H9 (cell line): ENCODE measurements around the gene WEE1. TPM values are rescaled to one million over a fixed set of nuclear protein-coding genes. Genes with fewer than 3 reads are reported as not detected.

Source experiments
- DNase-seq: peaks from one replicate; pipeline ENCODE4 v3.0.0-alpha.2; 2017
- H2AFZ ChIP-seq: one replicate; pipeline ENCODE4 v1.6.1; 2013; ENCODE audit warnings: mild to moderate bottlenecking, low read length, control low read depth, moderate library complexity
- H2AK5ac ChIP-seq: 2 replicates; pipeline ENCODE4 v1.6.1; 2013; ENCODE audit warnings: low read length, control low read depth, mixed read lengths; ENCODE audit not compliant: insufficient read length
- H2BK120ac ChIP-seq: one replicate; pipeline ENCODE4 v1.6.1; 2013; ENCODE audit warnings: low read depth, mild to moderate bottlenecking, low read length, control low read depth, inconsistent platforms; ENCODE audit not compliant: poor library complexity, severe bottlenecking
- H2BK12ac ChIP-seq: 2 replicates; pipeline ENCODE4 v1.6.1; 2013; ENCODE audit warnings: low read length, control low read depth, mixed read lengths, low read depth; ENCODE audit not compliant: insufficient read length
- H2BK15ac ChIP-seq: 2 replicates; pipeline ENCODE4 v1.6.1; 2013; ENCODE audit warnings: low read depth, low read length, control low read depth
- H2BK20ac ChIP-seq: one replicate; pipeline ENCODE4 v1.6.1; 2013; ENCODE audit warnings: low read depth, mild to moderate bottlenecking, low read length, control low read depth, inconsistent platforms; ENCODE audit not compliant: poor library complexity, severe bottlenecking
- H2BK5ac ChIP-seq: 2 replicates; pipeline ENCODE4 v1.6.1; 2013; ENCODE audit warnings: low read length, control low read depth, mixed read lengths; ENCODE audit not compliant: insufficient read length
- H3K14ac ChIP-seq: 2 replicates; pipeline ENCODE4 v1.6.1; 2013; ENCODE audit warnings: low read length, control low read depth; ENCODE audit not compliant: insufficient read depth
- H3K18ac ChIP-seq: 2 replicates; pipeline ENCODE4 v1.6.1; 2013; ENCODE audit warnings: low read depth, mild to moderate bottlenecking, mixed read lengths, low read length, control low read depth; ENCODE audit not compliant: insufficient read length
- H3K23ac ChIP-seq: 2 replicates; pipeline ENCODE4 v1.6.1; 2013; ENCODE audit warnings: low read length, control low read depth, mixed read lengths, low read depth; ENCODE audit not compliant: insufficient read length
- H3K23me2 ChIP-seq: 2 replicates; pipeline ENCODE4 v1.6.1; 2013; ENCODE audit warnings: low read depth, mild to moderate bottlenecking, mixed read lengths, low read length, control low read depth; ENCODE audit not compliant: insufficient read length, poor library complexity, severe bottlenecking
- H3K27ac ChIP-seq: 2 replicates; pipeline ENCODE4 v1.5.1; 2013; ENCODE audit warnings: low read length, control low read depth, mixed read lengths, low read depth; ENCODE audit not compliant: insufficient read length
- H3K27me3 ChIP-seq: 2 replicates; pipeline ENCODE4 v1.6.1; 2013; ENCODE audit warnings: low read length, control low read depth, inconsistent platforms; ENCODE audit not compliant: insufficient read depth
- H3K4ac ChIP-seq: 2 replicates; pipeline ENCODE4 v1.6.1; 2013; ENCODE audit warnings: low read depth, mild to moderate bottlenecking, control low read depth, inconsistent platforms, low read length, moderate library complexity
- H3K4me1 ChIP-seq: 2 replicates; pipeline ENCODE4 v1.6.1; 2013; ENCODE audit warnings: low read length, control low read depth, inconsistent platforms; ENCODE audit not compliant: insufficient read depth
- H3K4me2 ChIP-seq: 2 replicates; pipeline ENCODE4 v1.6.1; 2013; ENCODE audit warnings: low read length, control low read depth, mixed read lengths; ENCODE audit not compliant: insufficient read length, insufficient read depth
- H3K56ac ChIP-seq: 2 replicates; pipeline ENCODE4 v1.6.1; 2013; ENCODE audit warnings: low read depth, mild to moderate bottlenecking, mixed read lengths, low read length, control low read depth; ENCODE audit not compliant: insufficient read length
- H3K79me1 ChIP-seq: 2 replicates; pipeline ENCODE4 v1.6.1; 2013; ENCODE audit warnings: low read depth, mild to moderate bottlenecking, moderate library complexity, low read length, control low read depth, inconsistent platforms; ENCODE audit not compliant: insufficient read depth, poor library complexity, severe bottlenecking
- H3K79me2 ChIP-seq: 2 replicates; pipeline ENCODE4 v1.6.1; 2013; ENCODE audit warnings: low read length, control low read depth, inconsistent platforms; ENCODE audit not compliant: insufficient read depth
- H3K9ac ChIP-seq: 2 replicates; pipeline ENCODE4 v1.6.1; 2013; ENCODE audit warnings: low read length, control low read depth, mixed read lengths; ENCODE audit not compliant: insufficient read length; ENCODE audit errors: extremely low read depth
- H3K9me3 ChIP-seq: one replicate; pipeline ENCODE4 v1.6.1; 2013; ENCODE audit warnings: low read depth, low read length, inconsistent platforms; ENCODE audit not compliant: control insufficient read depth
- H3T11ph ChIP-seq: one replicate; pipeline ENCODE4 v1.6.1; 2013; ENCODE audit warnings: mild to moderate bottlenecking, low read length, control low read depth, inconsistent platforms
- H4K20me1 ChIP-seq: one replicate; pipeline ENCODE4 v1.6.1; 2013; ENCODE audit not compliant: control insufficient read depth, insufficient read length, insufficient read depth
- H4K5ac ChIP-seq: 2 replicates; pipeline ENCODE4 v1.6.1; 2013; ENCODE audit warnings: low read depth, mild to moderate bottlenecking, mixed read lengths, low read length, control low read depth; ENCODE audit not compliant: insufficient read length
- H4K8ac ChIP-seq: replicated peaks from 2 replicates; pipeline ENCODE4 v1.6.1; 2013; ENCODE audit warnings: low read length, control low read depth, mixed read lengths, low read depth; ENCODE audit not compliant: insufficient read length
- H4K91ac ChIP-seq: 2 replicates; pipeline ENCODE4 v1.6.1; 2013; ENCODE audit warnings: low read depth, mild to moderate bottlenecking, moderate library complexity, mixed read lengths, low read length, control low read depth; ENCODE audit not compliant: insufficient read length
- H3K27ac Mint-ChIP-seq, 3 experiments: 2 replicates in 2 of 3; 3 replicates in 1 of 3; pipeline ENCODE4 v1.8.0; 2020 to 2021; ENCODE audit warnings: mixed read lengths in 3 of 3, mild to moderate bottlenecking in 1 of 3, moderate library complexity in 1 of 3
- H3K27me3 Mint-ChIP-seq: 2 replicates; pipeline ENCODE4 v1.8.0; 2021; ENCODE audit warnings: low read depth, mild to moderate bottlenecking, moderate library complexity, mixed read lengths
- H3K36me3 Mint-ChIP-seq, 3 experiments: 2 replicates in 2 of 3; 3 replicates in 1 of 3; pipeline ENCODE4 v1.8.0; 2020 to 2021; ENCODE audit warnings: low read depth in 3 of 3, mixed read lengths in 3 of 3; ENCODE audit not compliant: insufficient read depth in 1 of 3
- H3K4me1 Mint-ChIP-seq, 2 experiments: 2 replicates each; pipeline ENCODE4 v1.8.0; 2020; ENCODE audit warnings: mixed read lengths in 2 of 2
- H3K4me3 Mint-ChIP-seq, 2 experiments: 2 replicates in 1 of 2; 3 replicates in 1 of 2; pipeline ENCODE4 v1.8.0; 2020 to 2021; ENCODE audit warnings: mild to moderate bottlenecking in 2 of 2, mixed read lengths in 2 of 2, moderate library complexity in 1 of 2
- H3K9me3 Mint-ChIP-seq, 2 experiments: 2 replicates in 1 of 2; 3 replicates in 1 of 2; pipeline ENCODE4 v1.8.0; 2020; ENCODE audit warnings: mild to moderate bottlenecking in 2 of 2, mixed read lengths in 2 of 2, moderate library complexity in 1 of 2
- CTCF ChIP-seq: fragments of 200-600 bp; sonication (generic); conservative IDR thresholded peaks from 3 replicates; pipeline ENCODE4 v1.8.0; 2021; ENCODE audit warnings: antibody characterized with exemption, mild to moderate bottlenecking
- WGBS: extraction: QIAGEN DNeasy Blood & Tissue Kit; methylation state at CpG from one replicate; pipeline ENCODE4 v1.1.7; 2013; ENCODE audit warnings: missing lambda C conversion rate, low lambda C conversion rate, mixed read lengths; ENCODE audit not compliant: insufficient read length; ENCODE audit errors: extremely low coverage; 5-methylcytosine and 5-hydroxymethylcytosine counted together
- total RNA-seq: library from RNA; stranded (reverse); gene quantifications from 2 replicates; pipeline ENCODE4 v1.2.1, GENCODE V29; 2021

WEE1 gene
- total RNA-seq, 1 experiment from 2014 or later, result 142 TPM

- H3K79me1 ChIP-seq, result no peaks in the 10 kb centered on the region
- Mint-ChIP-seq H3K27me3 (no peaks in the 10 kb centered on the region; the same call in 1 of the 2 replicates), H3K36me3 (peaks cover 0 to 9% (median 6%) of the 10 kb centered on the region in 3 experiments; a peak in 5 of 7 replicates), H3K27ac (no peak overlapping the region), H3K4me3 (no peak overlapping the region), H3K4me1 (peaks cover 44 to 46% of the 10 kb centered on the region in 2 experiments), H3K9me3 (peaks cover 0 to 9% of the 10 kb centered on the region in 2 experiments; a peak in 4 of 5 replicates)
- H3K14ac ChIP-seq, result no peak overlapping the region
- H3K23ac ChIP-seq, result no peak overlapping the region
- H4K91ac ChIP-seq, result no peak overlapping the region
- H3K9me3 ChIP-seq, result no peaks in the 10 kb centered on the region
- DNase-seq, result no peak
- H3K27ac ChIP-seq, result no peak overlapping the region
- no peak overlapping the region for H2BK5ac ChIP-seq
- no peak overlapping the region for H3K18ac ChIP-seq
- H3K56ac ChIP-seq, result no peak overlapping the region
- H3K79me2 ChIP-seq, result no peaks in the 10 kb centered on the region
- H3K4ac ChIP-seq, result no peak overlapping the region
- no peak overlapping the region for H2AK5ac ChIP-seq
- no peak overlapping the region for H2AFZ ChIP-seq
- TF ChIP-seq CTCF, result no peak
- H4K20me1 ChIP-seq, result no peaks in the 10 kb centered on the region
- H4K5ac ChIP-seq, result no peak overlapping the region
- WGBS, result no CpG with 5 or more reads among the region's 6 CpGs
- no peak overlapping the region for H3K9ac ChIP-seq
- no peak overlapping the region for H2BK120ac ChIP-seq
- peaks cover 9% of the 10 kb centered on the region; the same call in 1 of the 2 replicates for H3K4me1 ChIP-seq
- H4K8ac ChIP-seq, result no peak overlapping the region
- H3T11ph ChIP-seq, result no peak overlapping the region
- H3K23me2 ChIP-seq, result no peaks in the 10 kb centered on the region
- no peak overlapping the region for H2BK20ac ChIP-seq
- no peaks in the 10 kb centered on the region for H3K27me3 ChIP-seq
- no peak overlapping the region for H2BK12ac ChIP-seq
- no peak overlapping the region for H2BK15ac ChIP-seq
- no peak overlapping the region for H3K4me2 ChIP-seq
Observed at GRCh38 chr11:9625162-9625561, 51.7 kb downstream of the WEE1 start.
